HepG2 (cell line): ENCODE measurements around the gene RNF213. TPM values are rescaled to one million over a fixed set of nuclear protein-coding genes. Genes with fewer than 3 reads are reported as not detected.

ENCODE experiments used
- ATAC-seq: fragments of 200-7000 bp; cut with Tn5 transposase; 3 replicates; pipeline ENCODE4 v1.9.1; 2020; ENCODE audit warnings: mild to moderate bottlenecking, moderate library complexity
- BruUV-seq: library from RNA; stranded (reverse); fragments of 400-500 nt; replicated peaks from 2 replicates; lab custom pipeline; 2021; lab: Mats Ljungman, UMichigan
- CTCF ChIA-PET: fragments of 300-600 bp; formaldehyde crosslinking; extraction: SDS; loops from one replicate; lab custom pipeline; 2021; ENCODE audit warnings: low total read pairs, inconsistent platforms, low intra/inter-chr PET ratio; lab: Yijun Ruan, JAX
- POLR2A ChIA-PET: fragments of 350-600 bp; sonication (Branson Sonifier 250); formaldehyde crosslinking; loops from one replicate; lab custom pipeline; 2020; ENCODE audit warnings: antibody characterized with exemption, inconsistent platforms; lab: Yijun Ruan, JAX
- DNase-seq: peaks from one replicate; pipeline ENCODE4 v3.0.0-alpha.2; 2015; ENCODE audit warnings: low spot score
- FAIRE-seq: peaks from 3 replicates; lab custom pipeline; 2011; peaks lifted over from hg19 to GRCh38; lab: Jason Lieb, UNC
- H2AFZ ChIP-seq: one replicate; pipeline ENCODE4 v1.6.1; 2011; ENCODE audit warnings: low read length, inconsistent platforms
- H3K27ac ChIP-seq: fragments of 300-600 bp; 3 replicates; pipeline ENCODE4 v1.8.0; 2011; ENCODE audit warnings: mixed run types, mild to moderate bottlenecking, mixed read lengths, low read length, inconsistent platforms; ENCODE audit not compliant: insufficient read depth; ENCODE audit errors: extremely low read length
- H3K27me3 ChIP-seq, 2 experiments: fragments of 200-600 bp in 1 of 2; 2 replicates in 1 of 2; 3 replicates in 1 of 2; pipeline versions ENCODE4 v1.6.0 to v1.8.0; 2011; ENCODE audit warnings: low read length in 2 of 2, mild to moderate bottlenecking in 2 of 2, moderate library complexity in 2 of 2, inconsistent platforms in 1 of 2; ENCODE audit not compliant: insufficient read depth in 2 of 2, control insufficient read depth in 1 of 2
- H3K36me3 ChIP-seq, 2 experiments: fragments of 200-600 bp in 1 of 2; replicated peaks in 1 of 2; 2 replicates in 1 of 2; 3 replicates in 1 of 2; pipeline versions ENCODE4 v1.5.1 to v1.8.0; 2011; ENCODE audit warnings: low read length in 2 of 2, inconsistent platforms in 1 of 2; ENCODE audit not compliant: insufficient read depth in 2 of 2, control insufficient read depth in 1 of 2
- H3K4me1 ChIP-seq: 2 replicates; pipeline ENCODE4 v1.5.1; 2012; ENCODE audit warnings: low read length, inconsistent platforms; ENCODE audit not compliant: insufficient read depth
- H3K4me2 ChIP-seq: 2 replicates; pipeline ENCODE4 v1.6.0; 2011; ENCODE audit warnings: low read depth, low read length, inconsistent platforms
- H3K4me3 ChIP-seq, 3 experiments: fragments of 200-600 bp in 1 of 3; sonication (generic), shearing (Covaris generic) in 1 of 3; replicated peaks in 1 of 3; 2 replicates each; pipeline ENCODE4 v1.5.1; 2011 to 2016; ENCODE audit warnings: low read length in 3 of 3, inconsistent platforms in 2 of 3, low read depth in 2 of 3, mild to moderate bottlenecking in 2 of 3, control low read depth in 1 of 3, mixed read lengths in 1 of 3; ENCODE audit not compliant: insufficient read depth in 1 of 3
- H3K79me2 ChIP-seq: one replicate; pipeline ENCODE4 v1.6.1; 2011; ENCODE audit warnings: low read length, inconsistent platforms; ENCODE audit not compliant: insufficient read depth
- H3K9ac ChIP-seq: 2 replicates; pipeline ENCODE4 v1.6.0; 2011; ENCODE audit warnings: mild to moderate bottlenecking, low read depth, low read length, inconsistent platforms; ENCODE audit not compliant: insufficient read depth
- H3K9me3 ChIP-seq: 2 replicates; pipeline ENCODE4 v1.5.1; 2012; ENCODE audit warnings: mild to moderate bottlenecking, low read length
- H4K20me1 ChIP-seq: 2 replicates; pipeline ENCODE4 v1.6.0; 2011; ENCODE audit warnings: inconsistent platforms, mild to moderate bottlenecking, low read length, moderate library complexity; ENCODE audit not compliant: insufficient read depth
- ATM ChIP-seq: fragments of 450-650 bp; IDR thresholded peaks from 2 replicates; pipeline ENCODE4 v1.7.1; 2017; ENCODE audit warnings: mild to moderate bottlenecking, borderline replicate concordance
- FOXO1 ChIP-seq: sonication (generic); formaldehyde crosslinking; IDR thresholded peaks from 2 replicates; pipeline ENCODE4 v1.4.0; 2020; ENCODE audit warnings: missing genetic modification reagents
- HDAC1 ChIP-seq: sonication (generic); formaldehyde crosslinking; IDR thresholded peaks from 2 replicates; pipeline ENCODE4 v1.5.1; 2020; ENCODE audit warnings: mild to moderate bottlenecking, missing genetic modification reagents
- ISL2 ChIP-seq: sonication (generic); formaldehyde crosslinking; IDR thresholded peaks from 2 replicates; pipeline ENCODE4 v1.5.0; 2020; ENCODE audit warnings: missing genetic modification reagents
- MAZ ChIP-seq, 2 experiments: sonication (generic) in 1 of 2; formaldehyde crosslinking in 1 of 2; IDR thresholded peaks; 2 replicates each; pipeline versions ENCODE4 v1.5.0 to v1.6.1; 2012 to 2020; ENCODE audit warnings: low read depth in 2 of 2, mild to moderate bottlenecking in 2 of 2, borderline replicate concordance in 1 of 2, improper control_type of control experiment in 1 of 2, low read length in 1 of 2, missing genetic modification reagents in 1 of 2, moderate library complexity in 1 of 2
- RBAK ChIP-seq: sonication (generic); formaldehyde crosslinking; IDR thresholded peaks from 2 replicates; pipeline ENCODE4 v1.5.1; 2020; ENCODE audit warnings: mild to moderate bottlenecking, missing genetic modification reagents
- SATB2 ChIP-seq: sonication (generic); formaldehyde crosslinking; IDR thresholded peaks from 2 replicates; pipeline ENCODE4 v1.5.0; 2020; ENCODE audit warnings: missing genetic modification reagents
- SETDB1 ChIP-seq: sonication (generic); formaldehyde crosslinking; IDR thresholded peaks from 2 replicates; pipeline ENCODE4 v1.5.1; 2020; ENCODE audit warnings: missing genetic modification reagents, mild to moderate bottlenecking, borderline replicate concordance
- SYNCRIP ChIP-seq: fragments of 200-400 bp; formaldehyde crosslinking; IDR thresholded peaks from 2 replicates; pipeline ENCODE4 v1.6.1; 2018; ENCODE audit warnings: mild to moderate bottlenecking, low read depth, low read length; ENCODE audit not compliant: insufficient read depth
- TEAD3 ChIP-seq: optimal IDR thresholded peaks from 2 replicates; pipeline ENCODE3; 2016; ENCODE audit warnings: borderline replicate concordance
- ZFAT ChIP-seq: sonication (generic); formaldehyde crosslinking; conservative IDR thresholded peaks from 2 replicates; pipeline ENCODE4 v1.8.1; 2023; ENCODE audit warnings: missing genetic modification reagents, inconsistent platforms
- ZNF776 ChIP-seq: sonication (generic); formaldehyde crosslinking; IDR thresholded peaks from 2 replicates; pipeline ENCODE4 v1.4.0; 2020; ENCODE audit warnings: mild to moderate bottlenecking, missing genetic modification reagents
- ZNF891 ChIP-seq: sonication (generic); formaldehyde crosslinking; IDR thresholded peaks from 2 replicates; pipeline ENCODE4 v1.5.0; 2020; ENCODE audit warnings: mild to moderate bottlenecking, missing genetic modification reagents
- WGBS: methylation state at CpG from one replicate; pipeline ENCODE4 v1.1.6; 2017; ENCODE audit warnings: low lambda C conversion rate; 5-methylcytosine and 5-hydroxymethylcytosine counted together
- in situ Hi-C: cut with HindIII; loops from 2 replicates; pipeline ENCODE4 v1.10.0; 2017; ENCODE audit warnings: low pct_unique_long_range_greater_than_20kb; ENCODE audit not compliant: extremely low pct_ligation_motif_present
- intact Hi-C: fragments of 100-400 bp; cut with micrococcal nuclease; formaldehyde crosslinking; loops from one replicate; pipeline ENCODE4 v1.10.0; 2022; ENCODE audit not compliant: unreplicated experiment
- polyA plus RNA-seq, 8 experiments: library from polyadenylated mRNA; depleted of rRNA in 3 of 8; stranded (reverse) in 7 of 8; unstranded in 1 of 8; fragments of >200 nt; fragmentation: Illumina TruSeq in 4 of 8; extraction: Trizol in 4 of 8; gene quantifications; 2 replicates each; pipeline versions ENCODE4 v1.2.1 to v1.2.3, GENCODE V29; 2011 to 2016; ENCODE audit warnings: low read depth in 4 of 8, missing spikeins in 1 of 8, mixed read lengths in 1 of 8; ENCODE audit not compliant: insufficient read depth in 1 of 8
- total RNA-seq, 5 experiments: library from RNA; depleted of rRNA; stranded (reverse); fragments of >200 nt; fragmentation: Illumina TruSeq; extraction: Trizol; gene quantifications; 2 replicates each; pipeline ENCODE4 v1.2.3, GENCODE V29; 2016; ENCODE audit warnings: low read depth in 1 of 5
- TF ChIP-seq, protein P1 (sequence below): sonication (generic); formaldehyde crosslinking; IDR thresholded peaks from 2 replicates; pipeline ENCODE4 v1.9.0; 2022; ENCODE audit warnings: low read depth, missing genetic modification reagents
- TF ChIP-seq, protein P2 (sequence below): sonication (generic); formaldehyde crosslinking; IDR thresholded peaks from 2 replicates; pipeline ENCODE4 v1.5.0; 2020; ENCODE audit warnings: mild to moderate bottlenecking, missing genetic modification reagents, borderline replicate concordance
- TF ChIP-seq, protein P3 (sequence below): IDR thresholded peaks from 2 replicates; pipeline ENCODE4 v1.6.1; 2016; ENCODE audit warnings: missing compliant biosample characterization, missing genetic modification reagents, borderline replicate concordance

RNF213 gene
- total and polyA plus RNA-seq, 2 of the 13 experiments (the other 11 are each of a cell fraction or from before 2014, with no cell fraction given): 38.6 to 38.7 TPM

DNA sequence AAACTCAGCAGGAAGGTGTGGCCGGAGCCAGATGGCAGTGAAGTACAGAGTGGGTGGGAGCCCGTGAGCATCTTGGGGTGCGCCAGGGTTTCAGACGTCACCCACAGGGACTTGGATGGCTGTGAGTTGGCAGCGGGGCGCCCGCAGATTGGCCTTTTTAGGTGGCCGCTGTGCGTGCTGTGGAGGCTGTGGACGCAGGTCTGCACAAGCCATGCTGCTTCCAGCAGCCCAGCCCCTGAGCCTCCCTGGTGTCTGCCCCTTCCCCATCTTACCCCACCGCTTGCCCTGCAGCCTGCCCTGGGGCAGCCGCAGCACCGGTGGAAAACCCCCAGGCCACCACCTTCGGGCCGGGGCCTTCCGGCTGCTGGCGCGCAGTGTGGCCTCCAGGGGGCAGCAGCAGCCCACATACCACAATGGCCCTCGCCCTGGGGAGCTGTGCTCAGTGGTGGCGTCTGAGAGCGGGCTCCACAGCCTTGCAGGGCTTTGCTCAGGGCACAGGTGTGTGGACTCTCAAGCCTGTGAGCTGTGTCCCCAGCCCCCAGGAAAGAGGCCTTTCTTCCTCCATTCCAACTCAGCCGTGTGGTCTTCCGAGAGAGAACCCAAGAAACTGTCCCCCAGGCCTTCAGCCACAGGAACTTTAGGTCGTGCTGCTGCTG, 166.1 kb downstream of the RNF213 start:
- intact Hi-C loops: loop anchor here (1.0 to 5.0 kb wide), 4 partner anchors 85 to 551 kb away; no protein-coding TSS in a partner anchor
- peak; percentile 82 for FAIRE-seq
- TF ChIP-seq ATM (no peak), HDAC1 (CRISPR knock-in tag) (no peak), ZFAT (CRISPR knock-in tag) (no peak), TEAD3 (CRISPR knock-in tag) (peak; percentile 78), ZNF891 (0 out of 2 replicates have a peak, but pooled peaks have one; percentile 52), ISL2 (CRISPR knock-in tag) (peak; percentile 40; the same call in 1 of the 2 replicates), MAZ (IDR thresholded peaks at IDR 0.05; ENCODE audit: borderline replicate concordance, low read depth, low read length) (peak; percentile 65; the same call in 1 of the 2 replicates), MAZ (CRISPR knock-in tag; IDR thresholded peaks at IDR 0.05; ENCODE audit: low read depth) (peak; percentile 80; the same call in 1 of the 2 replicates), ZNF776 (CRISPR knock-in tag) (0 out of 2 replicates have a peak, but pooled peaks have one; percentile 43), RBAK (no peak), FOXO1 (CRISPR knock-in tag) (peak; percentile 67), SETDB1 (no peak), SYNCRIP (no peak), SATB2 (CRISPR knock-in tag) (no peak)
- TF ChIP-seq, protein P1, sequence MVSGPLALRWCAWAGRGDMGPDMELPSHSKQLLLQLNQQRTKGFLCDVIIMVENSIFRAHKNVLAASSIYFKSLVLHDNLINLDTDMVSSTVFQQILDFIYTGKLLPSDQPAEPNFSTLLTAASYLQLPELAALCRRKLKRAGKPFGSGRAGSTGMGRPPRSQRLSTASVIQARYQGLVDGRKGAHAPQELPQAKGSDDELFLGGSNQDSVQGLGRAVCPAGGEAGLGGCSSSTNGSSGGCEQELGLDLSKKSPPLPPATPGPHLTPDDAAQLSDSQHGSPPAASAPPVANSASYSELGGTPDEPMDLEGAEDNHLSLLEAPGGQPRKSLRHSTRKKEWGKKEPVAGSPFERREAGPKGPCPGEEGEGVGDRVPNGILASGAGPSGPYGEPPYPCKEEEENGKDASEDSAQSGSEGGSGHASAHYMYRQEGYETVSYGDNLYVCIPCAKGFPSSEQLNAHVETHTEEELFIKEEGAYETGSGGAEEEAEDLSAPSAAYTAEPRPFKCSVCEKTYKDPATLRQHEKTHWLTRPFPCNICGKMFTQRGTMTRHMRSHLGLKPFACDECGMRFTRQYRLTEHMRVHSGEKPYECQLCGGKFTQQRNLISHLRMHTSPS (CRISPR knock-in tag): no peak
- TF ChIP-seq, protein P2, sequence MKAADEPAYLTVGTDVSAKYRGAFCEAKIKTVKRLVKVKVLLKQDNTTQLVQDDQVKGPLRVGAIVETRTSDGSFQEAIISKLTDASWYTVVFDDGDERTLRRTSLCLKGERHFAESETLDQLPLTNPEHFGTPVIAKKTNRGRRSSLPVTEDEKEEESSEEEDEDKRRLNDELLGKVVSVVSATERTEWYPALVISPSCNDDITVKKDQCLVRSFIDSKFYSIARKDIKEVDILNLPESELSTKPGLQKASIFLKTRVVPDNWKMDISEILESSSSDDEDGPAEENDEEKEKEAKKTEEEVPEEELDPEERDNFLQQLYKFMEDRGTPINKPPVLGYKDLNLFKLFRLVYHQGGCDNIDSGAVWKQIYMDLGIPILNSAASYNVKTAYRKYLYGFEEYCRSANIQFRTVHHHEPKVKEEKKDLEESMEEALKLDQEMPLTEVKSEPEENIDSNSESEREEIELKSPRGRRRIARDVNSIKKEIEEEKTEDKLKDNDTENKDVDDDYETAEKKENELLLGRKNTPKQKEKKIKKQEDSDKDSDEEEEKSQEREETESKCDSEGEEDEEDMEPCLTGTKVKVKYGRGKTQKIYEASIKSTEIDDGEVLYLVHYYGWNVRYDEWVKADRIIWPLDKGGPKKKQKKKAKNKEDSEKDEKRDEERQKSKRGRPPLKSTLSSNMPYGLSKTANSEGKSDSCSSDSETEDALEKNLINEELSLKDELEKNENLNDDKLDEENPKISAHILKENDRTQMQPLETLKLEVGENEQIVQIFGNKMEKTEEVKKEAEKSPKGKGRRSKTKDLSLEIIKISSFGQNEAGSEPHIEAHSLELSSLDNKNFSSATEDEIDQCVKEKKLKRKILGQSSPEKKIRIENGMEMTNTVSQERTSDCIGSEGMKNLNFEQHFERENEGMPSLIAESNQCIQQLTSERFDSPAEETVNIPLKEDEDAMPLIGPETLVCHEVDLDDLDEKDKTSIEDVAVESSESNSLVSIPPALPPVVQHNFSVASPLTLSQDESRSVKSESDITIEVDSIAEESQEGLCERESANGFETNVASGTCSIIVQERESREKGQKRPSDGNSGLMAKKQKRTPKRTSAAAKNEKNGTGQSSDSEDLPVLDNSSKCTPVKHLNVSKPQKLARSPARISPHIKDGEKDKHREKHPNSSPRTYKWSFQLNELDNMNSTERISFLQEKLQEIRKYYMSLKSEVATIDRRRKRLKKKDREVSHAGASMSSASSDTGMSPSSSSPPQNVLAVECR (CRISPR knock-in tag): peak; percentile 55
- TF ChIP-seq, protein P3, sequence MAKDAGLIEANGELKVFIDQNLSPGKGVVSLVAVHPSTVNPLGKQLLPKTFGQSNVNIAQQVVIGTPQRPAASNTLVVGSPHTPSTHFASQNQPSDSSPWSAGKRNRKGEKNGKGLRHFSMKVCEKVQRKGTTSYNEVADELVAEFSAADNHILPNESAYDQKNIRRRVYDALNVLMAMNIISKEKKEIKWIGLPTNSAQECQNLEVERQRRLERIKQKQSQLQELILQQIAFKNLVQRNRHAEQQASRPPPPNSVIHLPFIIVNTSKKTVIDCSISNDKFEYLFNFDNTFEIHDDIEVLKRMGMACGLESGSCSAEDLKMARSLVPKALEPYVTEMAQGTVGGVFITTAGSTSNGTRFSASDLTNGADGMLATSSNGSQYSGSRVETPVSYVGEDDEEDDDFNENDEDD: no peak

More for the DNA sequence above, 166.1 kb downstream of the RNF213 start:
- WGBS: 66% methylated on average over 10 of the region's 24 CpGs
- no TSS peak for BruUV-seq
- no peak overlapping the region for H3K9ac ChIP-seq
- in situ Hi-C loops: loop anchor here (5.0 kb wide), 3 partner anchors 81 to 556 kb away; no protein-coding TSS in a partner anchor
- peak; percentile 69 for DNase-seq
- no peak overlapping the region for H3K27ac ChIP-seq
- H3K36me3 ChIP-seq: no peaks in the 10 kb centered on the region
- H3K9me3 ChIP-seq: no peaks in the 10 kb centered on the region
- ChIA-PET CTCF (interaction anchor here (1.5 to 5.9 kb wide), 4 partner anchors 85 to 555 kb away, joined by 4 to 114 read pairs (median 8); no protein-coding TSS in a partner anchor), POLR2A (interaction anchor here (1.0 to 1.2 kb wide), 2 partner anchors 28 to 545 kb away, joined by 4 to 8 read pairs; no protein-coding TSS in a partner anchor)
- no peaks in the 10 kb centered on the region; the same call in 1 of the 2 replicates for H4K20me1 ChIP-seq
- no peaks in the 10 kb centered on the region for H3K27me3 ChIP-seq
- peak; percentile 88 for ATAC-seq
- no peaks in the 10 kb centered on the region for H3K4me1 ChIP-seq
- H3K4me3 ChIP-seq: peak overlapping the region in 1 of 3 experiments; percentile 20; a peak in 1 of 6 replicates
- no peak overlapping the region for H2AFZ ChIP-seq
- peak overlapping the region; percentile 21; the same call in 1 of the 2 replicates for H3K4me2 ChIP-seq
- no peaks in the 10 kb centered on the region for H3K79me2 ChIP-seq
